Kidney (tissue), 14 donors: Measurements from ENCODE around the gene SSPN. TPM values are rescaled to one million over a fixed set of nuclear protein-coding genes. Genes with fewer than 3 reads are reported as not detected.

Experiments used
- DNase-seq, 5 donors: peaks; one replicate each; pipeline ENCODE4 v3.0.0-alpha.2; 2013 to 2020
- FAIRE-seq: peaks from 2 replicates; lab custom pipeline; 2012; peaks lifted over from hg19 to GRCh38; lab: Jason Lieb, UNC
- H3K27ac ChIP-seq, 2 donors: one replicate each; pipeline ENCODE4 v1.7.0; 2013; ENCODE audit warnings: low read depth in 2 of 2, low read length in 2 of 2, inconsistent platforms in 1 of 2
- H3K27me3 ChIP-seq: one replicate; pipeline ENCODE4 v1.7.1; 2013; ENCODE audit warnings: low read length, inconsistent platforms; ENCODE audit not compliant: control insufficient read depth, insufficient read depth
- H3K36me3 ChIP-seq, 3 donors: one replicate each; pipeline versions ENCODE4 v1.7.0 to v1.7.1; 2013; ENCODE audit warnings: low read length in 3 of 3, control low read depth in 1 of 3, inconsistent platforms in 1 of 3; ENCODE audit not compliant: insufficient read depth in 3 of 3, control insufficient read depth in 2 of 3
- H3K4me1 ChIP-seq, 3 donors: one replicate each; pipeline versions ENCODE4 v1.7.0 to v1.7.1; 2013; ENCODE audit warnings: low read length in 3 of 3, inconsistent platforms in 1 of 3, low read depth in 1 of 3; ENCODE audit not compliant: control insufficient read depth in 2 of 3, insufficient read depth in 2 of 3
- H3K4me3 ChIP-seq, 3 donors: one replicate each; pipeline versions ENCODE4 v1.7.0 to v1.8.1; 2013; ENCODE audit warnings: low read length in 3 of 3, control low read depth in 1 of 3, inconsistent platforms in 1 of 3
- H3K9ac ChIP-seq, 3 donors: one replicate each; pipeline versions ENCODE4 v1.7.0 to v1.7.1; 2013; ENCODE audit warnings: low read length in 3 of 3, control low read depth in 1 of 3, inconsistent platforms in 1 of 3
- H3K9me3 ChIP-seq, 3 donors: one replicate each; pipeline versions ENCODE4 v1.7.0 to v1.7.1; 2013; ENCODE audit warnings: low read length in 3 of 3, control low read depth in 1 of 3, inconsistent platforms in 1 of 3; ENCODE audit not compliant: control insufficient read depth in 2 of 3, insufficient read depth in 1 of 3
- CTCF ChIP-seq: IDR thresholded peaks from 3 replicates; pipeline ENCODE4 v1.5.1; 2012; ENCODE audit warnings: mild to moderate bottlenecking, moderate library complexity, borderline replicate concordance; ENCODE audit not compliant: insufficient read depth; ENCODE audit errors: extremely low read depth
- intact Hi-C: fragments of 100-400 bp; cut with DNase I; formaldehyde crosslinking; loops from one replicate; pipeline ENCODE4 v1.11.1; 2022
- polyA plus RNA-seq: library from polyadenylated mRNA; stranded (reverse); fragments of 350-450 nt; fragmentation: Illumina TruSeq; extraction: RNeasy Lipid Tissue Mini Kit (QIAGEN cat#74804); gene quantifications from one replicate; pipeline ENCODE4 v1.2.3, GENCODE V29; 2014; ENCODE audit warnings: low read depth, low replicate concordance; ENCODE audit not compliant: insufficient read depth
- total RNA-seq: library from RNA; stranded (reverse); fragmentation: NEBNext Ultra II Directional; extraction: Animal tissue kit (Norgen Biotek cat#: 25700); gene quantifications from one replicate; pipeline ENCODE4 v1.2.1, GENCODE V29; 2021
- donor health status: control.
- donor health status: control.
- donor health status: control.
- donor health status: control.
- donor health status: control.
- donor health status: DM: yes; HTN: yes; CAD: no.
- donor health status: Normal renal cell carcinoma (clear cell type).

Gene SSPN
- total and polyA plus RNA-seq, 2 donors from 2014 or later = 3.2 to 17.8 TPM

GRCh38 chr12:26162174-26162573 is 33.2 kb upstream of the SSPN start:
- FAIRE-seq (no peak), DNase-seq (no peak)
- TF ChIP-seq CTCF = no peak
- intact Hi-C loops = no loop called here
- Histone ChIP-seq H3K9me3 (no peaks in the 10 kb centered on the region), H3K9ac (no peak overlapping the region), H3K27me3 (no peaks in the 10 kb centered on the region), H3K4me3 (no peak overlapping the region), H3K36me3 (no peaks in the 10 kb centered on the region), H3K27ac (no peak overlapping the region), H3K4me1 (no peaks in the 10 kb centered on the region)

- H3K4me1 ChIP-seq = no peaks in the 10 kb centered on the region
- DNase-seq (no peak), FAIRE-seq (no peak)
- no peak overlapping the region for H3K4me3 ChIP-seq
- H3K27ac ChIP-seq = no peak overlapping the region
- intact Hi-C loops = no loop called here
- no peak overlapping the region for H3K9ac ChIP-seq
- TF ChIP-seq CTCF = no peak
- H3K27me3 ChIP-seq = no peaks in the 10 kb centered on the region
- H3K36me3 ChIP-seq = no peaks in the 10 kb centered on the region
- H3K9me3 ChIP-seq = no peaks in the 10 kb centered on the region
Observed at GRCh38 chr12:26162905-26163304, 32.5 kb upstream of the SSPN start.

- H3K27me3 ChIP-seq = no peaks in the 10 kb centered on the region
- FAIRE-seq (no peak), DNase-seq (no peak)
- H3K27ac ChIP-seq = no peak overlapping the region
- TF ChIP-seq CTCF = no peak
- H3K9ac ChIP-seq = no peak overlapping the region
- H3K4me3 ChIP-seq = no peak overlapping the region
- intact Hi-C loops = no loop called here
- H3K9me3 ChIP-seq = no peaks in the 10 kb centered on the region
- no peaks in the 10 kb centered on the region for H3K36me3 ChIP-seq
- H3K4me1 ChIP-seq = no peaks in the 10 kb centered on the region
Observed at GRCh38 chr12:26164118-26164517, 31.3 kb upstream of the SSPN start.

GRCh38 chr12:26172013-26172412 is 23.4 kb upstream of the SSPN start:
- Histone ChIP-seq H3K27ac (no peak overlapping the region), H3K36me3 (no peaks in the 10 kb centered on the region), H3K9ac (no peak overlapping the region), H3K9me3 (no peaks in the 10 kb centered on the region), H3K27me3 (no peaks in the 10 kb centered on the region), H3K4me1 (no peaks in the 10 kb centered on the region), H3K4me3 (no peak overlapping the region)
- TF ChIP-seq CTCF = no peak
- intact Hi-C loops = no loop called here
- DNase-seq (no peak), FAIRE-seq (no peak)
